ENCODE results near the gene KREMEN2. TPM values are rescaled to one million over a fixed set of nuclear protein-coding genes. Genes with fewer than 3 reads are reported as not detected.
A peak's percentile ranks its signal among the peaks of the same experiment; 100 is the strongest.

Gene KREMEN2
- total and polyA plus RNA-seq, 2 of the 13 experiments (the other 11 are each of a cell fraction or from before 2014, with no cell fraction given) = 0.48 to 1.2 TPM

GRCh38 chr16:2981177-2981898, 17.3 kb downstream of the KREMEN2 start (continued):
- TF ChIP-seq ZBED4 (CRISPR knock-in tag; IDR thresholded peaks at IDR 0.05; ENCODE audit: borderline replicate concordance) (no peak; the same call in none of the 2 replicates), ZBTB10 (CRISPR knock-in tag; IDR thresholded peaks at IDR 0.05; ENCODE audit: borderline replicate concordance) (no peak), BCLAF1 (IDR thresholded peaks at IDR 0.05) (no peak), IRX3 (CRISPR knock-in tag; IDR thresholded peaks at IDR 0.05; ENCODE audit: borderline replicate concordance, low read depth) (no peak), ZFYVE20 (CRISPR knock-in tag; IDR thresholded peaks at IDR 0.05; ENCODE audit: borderline replicate concordance, low read depth) (no peak), U2AF2 (IDR thresholded peaks at IDR 0.05; ENCODE audit: low read depth, low read length) (no peak), ZFP1 (CRISPR knock-in tag; IDR thresholded peaks at IDR 0.05) (no peak; the same call in 1 of the 2 replicates), PHF21A (CRISPR knock-in tag; IDR thresholded peaks at IDR 0.05) (peak; percentile 67), MAF1 (CRISPR knock-in tag; IDR thresholded peaks at IDR 0.05; ENCODE audit: borderline replicate concordance) (no peak), CENPBD1 (CRISPR knock-in tag; IDR thresholded peaks at IDR 0.05; ENCODE audit: borderline replicate concordance, low read depth) (no peak), ZNF552 (CRISPR knock-in tag; IDR thresholded peaks at IDR 0.05; ENCODE audit: borderline replicate concordance) (no peak), TMF1 (CRISPR knock-in tag; IDR thresholded peaks at IDR 0.05; ENCODE audit: low read depth) (no peak), TAF1 (CRISPR knock-in tag; IDR thresholded peaks at IDR 0.05) (peak; percentile 60), NFE2 (CRISPR knock-in tag; IDR thresholded peaks at IDR 0.05) (no peak), SUZ12 (IDR thresholded peaks at IDR 0.05; ENCODE audit: low read depth, low read length) (no peak), MYC (CRISPR knock-in tag; IDR thresholded peaks at IDR 0.05; ENCODE audit: borderline replicate concordance) (no peak; the same call in 1 of the 2 replicates), GRHL1 (CRISPR knock-in tag; conservative IDR thresholded peaks at IDR 0.05) (no peak), ZNF205 (CRISPR knock-in tag; IDR thresholded peaks at IDR 0.05) (no peak)

Data from HepG2 (cell line).